NCI-H1436 (cell line): ENCODE results near the gene GP1BB.
"Not testable (repeated sequence)": the region's sequence is repeated elsewhere in the genome, so short reads cannot be mapped to it uniquely, and the experiment has no call there.

Source experiments
- DNase-seq: peaks from one replicate; lab custom pipeline; 2025; lab: John Stamatoyannopoulos, UW

Gene GP1BB

GRCh38 chr22:19714312-19715187 lies 8.8 kb upstream of the GP1BB start, which contains the start of gene SEPTIN5:
Gene SEPTIN5, plus strand, starts transcription at chr22:19714503. Its CDS starts 86 bp downstream, at chr22:19714589.
- no peak for DNase-seq

- no peak for DNase-seq
Measured at GRCh38 chr22:19715188-19715930, 8.0 kb upstream of the GP1BB start.

DNA sequence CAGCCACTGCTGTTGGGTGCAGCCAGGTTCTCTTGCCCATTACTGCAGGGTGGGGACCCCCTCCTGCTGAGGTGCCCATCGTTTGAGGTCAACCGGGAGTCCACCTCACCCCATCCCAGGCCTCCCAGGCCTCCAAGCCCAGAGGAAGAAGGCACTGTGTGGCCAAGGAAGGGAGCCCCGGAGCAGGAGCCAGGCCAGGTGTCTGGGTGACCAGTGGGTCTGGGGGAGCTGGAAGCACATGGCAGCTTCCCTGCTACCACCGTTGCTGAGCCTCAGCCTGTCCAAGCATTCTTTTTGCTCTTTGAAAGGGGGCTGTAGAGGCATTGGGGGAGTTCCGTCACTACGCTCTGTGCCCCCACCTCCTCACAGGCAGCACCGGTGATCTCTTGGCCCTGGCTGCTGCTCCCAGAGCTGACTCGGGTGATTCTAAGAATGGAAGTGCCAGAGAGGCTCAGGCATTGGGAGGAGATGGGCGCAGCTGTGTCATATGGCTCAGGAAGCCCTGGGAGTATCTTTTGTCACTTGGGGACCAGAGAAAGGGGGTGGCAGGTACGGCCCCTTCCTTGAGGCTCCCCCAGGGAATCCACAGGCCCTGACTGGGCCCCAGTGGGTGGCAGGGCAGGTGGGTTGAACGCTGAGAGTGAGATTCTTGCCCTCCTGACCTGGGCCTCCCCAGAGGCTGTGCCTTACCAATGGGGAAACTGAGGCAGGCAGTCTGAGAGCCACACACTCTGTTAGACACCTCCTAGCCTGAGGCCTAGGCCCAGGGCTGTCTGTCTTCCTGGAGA lies 7.1 kb upstream of the GP1BB start:
- no peak for DNase-seq

GRCh38 chr22:19716829-19717105 lies 6.6 kb upstream of the GP1BB start:
- DNase-seq, result no peak

DNA sequence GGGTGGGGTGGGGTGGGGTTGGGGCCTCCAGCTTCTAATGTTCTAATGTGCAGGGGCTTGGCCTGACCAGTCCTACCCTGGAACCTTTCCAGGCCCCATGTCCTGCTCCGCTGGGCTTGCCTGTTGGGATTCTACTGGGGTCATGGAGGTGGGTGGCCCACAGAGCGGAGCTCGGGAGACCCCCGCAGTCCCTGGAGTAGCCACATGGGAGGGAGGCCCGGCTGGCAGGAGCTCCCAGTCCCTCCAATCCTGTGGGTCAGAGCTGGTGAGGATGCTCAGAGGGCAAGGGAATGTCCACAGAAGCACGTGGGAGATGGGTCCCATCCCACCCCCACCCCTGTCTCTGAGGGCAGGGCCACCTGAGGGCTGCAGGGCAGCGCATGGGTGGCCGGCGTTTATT lies 6.2 kb upstream of the GP1BB start:
- no peak for DNase-seq

DNA sequence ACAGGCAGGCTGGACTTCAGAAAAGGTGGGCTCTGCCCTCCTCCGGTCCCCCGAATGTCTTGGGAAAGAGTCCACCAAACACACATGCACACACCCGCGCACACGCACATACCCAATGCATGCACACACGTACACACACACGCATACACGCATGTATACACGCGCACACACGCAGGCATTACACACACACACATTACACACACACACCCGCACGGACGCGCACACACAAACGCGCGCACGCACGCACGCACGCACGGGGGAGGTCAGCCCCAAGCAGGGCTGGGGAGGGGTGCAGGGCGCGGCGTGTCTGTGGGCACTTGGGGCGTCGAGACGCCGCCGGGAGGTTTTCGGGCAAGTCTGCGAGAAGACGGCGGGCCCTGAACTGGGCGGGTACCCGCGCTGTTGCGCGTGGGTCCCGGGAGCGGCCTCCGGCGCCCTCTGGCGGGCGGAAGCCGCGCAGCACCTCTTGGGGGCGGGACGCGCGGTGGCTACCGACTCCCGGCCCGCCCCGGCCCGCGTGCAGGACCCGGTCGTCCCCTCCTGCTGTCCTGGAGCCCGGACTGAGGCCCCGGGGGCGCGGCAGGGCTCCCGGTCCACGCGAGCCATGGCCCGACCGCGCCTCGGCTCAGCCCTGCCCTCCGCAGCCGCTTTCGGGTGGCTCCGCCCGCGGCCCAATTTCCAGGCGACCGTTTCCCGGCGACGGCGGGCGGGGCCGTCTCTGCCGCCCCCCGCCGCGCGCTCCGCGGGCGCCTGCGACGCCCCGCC lies 5.5 kb upstream of the GP1BB start:
- DNase-seq, result peak; percentile 34

- no peak for DNase-seq
Measured at GRCh38 chr22:19718456-19719049, 4.8 kb upstream of the GP1BB start.

- DNase-seq, result no peak
Measured at GRCh38 chr22:19719050-19719482, 4.3 kb upstream of the GP1BB start.

DNA sequence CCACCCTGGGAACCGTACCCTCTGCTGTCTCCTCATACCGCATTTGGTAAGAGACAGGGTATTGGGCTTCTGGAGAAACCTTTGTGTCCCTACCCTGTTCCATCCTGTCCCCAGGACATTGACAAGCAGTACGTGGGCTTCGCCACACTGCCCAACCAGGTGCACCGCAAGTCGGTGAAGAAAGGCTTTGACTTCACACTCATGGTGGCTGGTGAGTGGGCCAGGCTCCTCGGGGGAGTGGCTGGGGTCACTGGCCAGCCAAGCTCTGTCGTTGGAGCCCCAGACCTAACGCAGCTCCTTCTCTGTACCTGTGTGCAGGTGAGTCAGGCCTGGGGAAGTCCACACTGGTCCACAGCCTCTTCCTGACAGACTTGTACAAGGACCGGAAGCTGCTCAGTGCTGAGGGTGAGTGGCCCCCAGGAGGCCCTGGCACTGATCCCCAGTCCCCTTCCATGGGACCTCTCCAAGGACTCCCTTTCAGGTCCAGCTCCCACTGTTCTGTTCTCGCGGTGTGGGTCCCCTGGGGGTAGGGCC lies 3.8 kb upstream of the GP1BB start:
- DNase-seq, result no peak

DNA sequence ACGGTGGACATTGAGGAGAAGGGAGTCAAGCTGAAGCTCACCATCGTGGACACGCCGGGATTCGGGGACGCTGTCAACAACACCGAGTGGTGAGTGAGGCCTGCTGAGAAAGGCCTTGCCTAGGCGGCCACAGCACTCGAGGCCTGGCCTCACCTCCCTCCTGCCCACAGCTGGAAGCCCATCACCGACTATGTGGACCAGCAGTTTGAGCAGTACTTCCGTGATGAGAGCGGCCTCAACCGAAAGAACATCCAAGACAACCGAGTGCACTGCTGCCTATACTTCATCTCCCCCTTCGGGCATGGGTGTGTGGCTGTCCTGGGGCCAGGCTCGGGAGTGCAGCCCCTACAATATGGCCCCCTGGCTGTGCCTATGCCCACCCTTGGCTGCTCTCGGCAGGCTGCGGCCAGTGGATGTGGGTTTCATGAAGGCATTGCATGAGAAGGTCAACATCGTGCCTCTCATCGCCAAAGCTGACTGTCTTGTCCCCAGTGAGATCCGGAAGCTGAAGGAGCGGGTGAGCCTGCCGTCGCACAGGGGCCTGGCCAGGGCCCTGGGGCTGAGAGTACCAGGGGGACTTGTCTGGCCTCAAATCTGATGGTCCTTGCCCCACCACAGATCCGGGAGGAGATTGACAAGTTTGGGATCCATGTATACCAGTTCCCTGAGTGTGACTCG lies 3.0 kb upstream of the GP1BB start:
- no peak for DNase-seq

- no peak for DNase-seq
Measured at GRCh38 chr22:19720999-19721329, 2.4 kb upstream of the GP1BB start.

- DNase-seq, result no peak
Measured at GRCh38 chr22:19721330-19722177, 1.8 kb upstream of the GP1BB start.

GRCh38 chr22:19722178-19722981 lies 959 bp upstream of the GP1BB start:
- DNase-seq, result no peak

DNA sequence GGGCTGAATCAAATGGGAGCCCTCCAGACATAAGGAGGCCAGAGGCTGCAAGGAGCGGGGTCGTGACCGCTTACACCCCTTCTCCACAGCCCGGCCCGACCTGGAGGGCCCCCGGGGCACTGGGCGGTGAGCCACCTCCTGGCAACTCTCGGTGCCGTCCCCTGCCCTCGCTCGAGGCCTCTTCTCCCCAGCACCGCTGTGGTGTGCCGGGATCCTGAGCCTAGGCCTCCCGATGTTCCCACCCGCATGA lies 432 bp upstream of the GP1BB start:
- no peak for DNase-seq

GRCh38 chr22:19723983-19724827 lies 866 bp downstream of the GP1BB start:
- no peak for DNase-seq

DNA sequence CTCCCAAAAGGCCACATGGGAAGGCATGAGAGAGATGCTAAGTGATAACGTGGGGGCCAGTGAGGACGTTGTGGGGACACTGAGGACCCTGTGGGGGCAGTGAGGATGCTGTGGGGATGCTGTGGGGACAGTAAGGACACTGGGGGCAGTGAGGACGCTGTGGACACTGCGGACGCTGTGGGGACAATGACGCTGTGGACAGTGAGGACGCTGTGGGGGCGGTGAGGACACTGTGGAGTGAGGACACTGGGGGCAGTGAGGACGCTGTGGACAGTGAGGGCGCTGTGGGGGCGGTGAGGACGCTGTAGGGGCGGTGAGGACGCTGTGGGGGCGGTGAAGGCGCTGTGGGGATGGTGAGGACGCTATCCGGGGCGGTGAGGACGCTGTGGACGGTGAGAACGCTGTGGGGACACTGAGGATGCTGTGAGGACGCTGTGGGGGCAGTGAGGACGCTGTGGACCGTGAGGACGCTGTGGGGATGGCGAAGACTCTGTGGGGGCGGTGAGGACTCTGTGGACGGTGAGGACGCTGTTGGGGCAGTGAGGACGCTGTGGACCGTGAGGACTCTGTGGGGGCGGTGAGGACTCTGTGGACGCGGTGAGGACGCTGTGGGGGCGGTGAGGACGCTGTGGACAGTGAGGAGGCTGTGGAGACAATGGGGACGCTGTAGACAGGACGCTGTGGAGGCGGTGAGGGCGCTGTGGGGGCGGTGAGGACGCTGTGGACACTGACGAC lies 1.8 kb downstream of the GP1BB start:
- no peak for DNase-seq

DNA sequence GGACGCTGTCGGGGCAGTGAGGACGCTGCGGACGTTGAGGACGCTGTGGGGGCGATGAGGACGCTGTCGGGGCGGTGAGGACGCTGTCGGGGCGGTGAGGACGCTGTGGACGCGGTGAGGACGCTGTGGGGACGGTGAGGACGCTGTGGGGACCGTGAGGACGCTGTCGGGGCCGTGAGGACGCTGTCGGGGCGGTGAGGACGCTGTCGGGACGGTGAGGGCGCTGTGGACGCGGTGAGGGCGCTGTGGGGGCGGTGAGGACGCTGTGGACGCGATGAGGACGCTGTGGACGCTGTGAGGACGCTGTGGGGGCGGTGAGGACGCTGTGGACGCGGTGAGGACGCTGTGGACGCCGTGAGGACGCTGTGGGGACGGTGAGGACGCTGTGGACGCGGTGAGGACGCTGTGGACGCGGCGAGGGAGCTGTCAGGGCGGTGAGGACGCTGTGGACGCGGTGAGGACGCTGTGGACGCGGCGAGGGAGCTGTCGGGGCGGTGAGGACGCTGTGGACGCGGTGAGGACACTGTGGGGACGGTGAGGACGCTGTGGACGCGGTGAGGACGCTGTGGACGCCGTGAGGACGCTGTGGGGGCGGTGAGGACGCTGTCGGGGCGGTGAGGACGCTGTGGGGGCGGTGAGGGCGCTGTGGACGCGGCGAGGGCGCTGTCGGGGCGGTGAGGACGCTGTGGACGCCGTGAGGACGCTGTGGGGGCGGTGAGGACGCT lies 2.9 kb downstream of the GP1BB start:
- DNase-seq, result not testable (repeated sequence)
